Gastroesophageal sphincter (tissue), 3 donors: ENCODE results near the gene TMEM175.

Experiments used
- CTCF ChIP-seq, 4 experiments: fragments of 200-600 bp in 2 of 4; fragments of 450-650 bp in 2 of 4; sonication (generic) in 1 of 4; IDR thresholded peaks; one replicate each; pipeline ENCODE4 v1.5.1; 2017 to 2019; ENCODE audit warnings: antibody characterized with exemption in 4 of 4, mild to moderate bottlenecking in 2 of 4, moderate library complexity in 2 of 4
- EP300 ChIP-seq: sonication (generic); formaldehyde crosslinking; IDR thresholded peaks from one replicate; pipeline ENCODE4 v1.6.1; 2017; ENCODE audit warnings: antibody characterized with exemption, mild to moderate bottlenecking
- POLR2A ChIP-seq, 2 donors: fragments of 450-650 bp; IDR thresholded peaks; one replicate each; pipeline ENCODE4 v1.6.1; 2017; ENCODE audit warnings: antibody characterized with exemption in 2 of 2, mild to moderate bottlenecking in 2 of 2, moderate library complexity in 1 of 2
- POLR2AphosphoS5 ChIP-seq: sonication (generic); formaldehyde crosslinking; IDR thresholded peaks from one replicate; pipeline ENCODE4 v1.6.1; 2017; ENCODE audit warnings: antibody characterized with exemption

- no peak for TF ChIP-seq CTCF (IDR thresholded peaks at IDR 0.05)
- no peak for TF ChIP-seq POLR2A (IDR thresholded peaks at IDR 0.05)
- TF ChIP-seq POLR2AphosphoS5 = no peak
- no peak for TF ChIP-seq EP300
Measured at GRCh38 chr4:998096-998691, 65.9 kb downstream of the TMEM175 start.
